Activated naive CD8-positive, alpha-beta T cell treated with anti-CD3 and anti-CD28 coated beads, Interleukin-2, amount 50 U/mL, for 16 hours (primary cell): ENCODE measurements around the gene CDCA8.

Source experiments
- DNase-seq: peaks from one replicate; pipeline ENCODE4 v3.0.0-alpha.2; 2020; ENCODE audit warnings: low read depth, low spot score

CDCA8 gene

DNA sequence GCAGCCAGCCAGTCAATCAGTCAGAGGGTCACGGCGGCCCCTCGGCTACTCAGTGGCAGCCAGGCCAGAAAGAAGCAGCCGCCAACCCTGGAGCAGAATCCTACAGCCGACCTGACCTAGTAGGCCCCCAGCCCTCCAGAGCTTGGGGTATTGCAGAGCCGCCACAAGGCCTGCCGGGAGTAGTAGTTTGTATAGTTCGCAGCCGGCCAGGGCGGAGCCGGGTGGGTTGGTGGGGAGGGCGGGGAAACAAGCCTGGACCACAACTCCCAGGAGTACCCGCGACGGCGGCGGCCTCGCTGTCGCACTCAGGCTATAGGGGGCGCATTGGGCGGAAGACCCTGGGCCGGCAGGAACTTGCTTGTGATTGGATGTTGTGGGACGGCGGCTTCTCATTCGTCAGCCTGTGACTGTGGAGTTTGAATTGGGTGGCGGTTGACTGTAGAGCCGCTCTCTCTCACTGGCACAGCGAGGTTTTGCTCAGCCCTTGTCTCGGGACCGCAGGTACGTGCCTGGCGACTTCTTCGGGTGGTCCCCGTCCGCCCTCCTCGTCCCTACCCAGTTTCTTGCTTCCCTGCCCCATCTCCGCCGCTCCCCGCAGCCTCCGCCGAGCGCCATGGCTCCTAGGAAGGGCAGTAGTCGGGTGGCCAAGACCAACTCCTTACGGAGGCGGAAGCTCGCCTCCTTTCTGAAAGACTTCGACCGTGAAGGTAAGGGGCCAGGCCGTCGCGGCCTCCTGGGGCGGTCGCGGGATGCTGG is at the start of gene CDCA8:
TSS of gene CDCA8 (plus strand) at position 439 of the 756 bp plus-strand sequence. CDS start at position 614, 175 bp downstream.
- peak; percentile 97 for DNase-seq

DNA sequence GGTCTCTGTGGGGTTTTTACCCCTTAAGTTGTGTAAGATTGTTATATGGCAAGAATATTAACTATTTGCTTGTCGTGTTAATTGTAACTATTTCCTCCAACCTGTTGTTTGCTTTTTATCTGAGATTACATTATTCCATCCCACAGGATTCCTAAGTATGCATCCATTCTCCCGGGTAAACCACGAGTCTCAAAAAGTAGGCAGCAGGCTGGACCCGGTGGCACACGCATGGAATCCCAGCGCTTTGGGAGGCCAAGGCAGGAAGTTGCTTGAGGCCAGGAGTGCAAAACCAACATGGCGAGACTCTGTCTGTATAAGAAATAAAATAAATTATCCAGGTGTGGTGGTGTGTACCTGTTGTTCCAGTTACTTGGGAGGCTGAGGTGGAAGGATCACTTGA is 45.0 kb upstream of the CDCA8 start:
- DNase-seq = no peak

DNA sequence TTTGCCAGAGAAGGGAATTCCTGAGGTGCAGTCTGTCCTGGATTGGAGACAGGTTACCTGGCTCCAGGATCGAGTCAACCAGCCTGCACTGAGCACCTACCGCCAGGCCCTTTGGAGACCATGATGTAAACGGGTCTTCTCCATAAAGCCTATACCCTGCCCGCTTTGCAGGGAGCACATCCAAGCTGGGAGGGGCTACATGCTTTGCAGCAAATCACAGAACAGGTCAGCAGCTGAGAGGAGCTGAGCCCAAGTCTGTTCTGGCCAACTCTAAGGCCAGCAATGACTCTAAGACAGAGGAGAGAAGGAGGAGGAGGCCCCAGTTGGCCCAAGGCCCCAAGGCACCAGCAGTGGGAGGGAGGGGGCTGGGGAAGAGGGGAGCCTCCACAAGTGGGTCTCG is 42.1 kb upstream of the CDCA8 start:
- DNase-seq = no peak

DNA sequence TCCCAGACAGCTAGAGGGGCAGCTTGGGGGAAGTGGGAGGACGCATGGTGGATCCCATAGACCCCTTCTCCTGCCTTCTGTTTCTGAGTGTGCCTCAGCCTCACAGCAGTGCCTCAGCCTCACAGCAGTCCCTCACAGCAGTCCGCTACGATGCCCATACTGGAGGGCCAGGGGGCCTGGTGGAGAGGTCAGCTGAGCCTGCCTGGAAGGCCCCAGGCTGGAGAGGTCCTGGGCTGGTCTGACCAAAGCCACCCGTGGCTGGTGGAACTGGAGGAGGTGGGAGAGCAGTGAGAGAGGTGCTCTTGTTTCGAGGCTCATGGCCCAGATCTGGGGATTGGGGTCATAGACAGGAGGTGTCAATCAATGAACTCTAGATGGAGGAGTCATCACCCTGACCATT is 41.6 kb upstream of the CDCA8 start:
- no peak for DNase-seq

DNA sequence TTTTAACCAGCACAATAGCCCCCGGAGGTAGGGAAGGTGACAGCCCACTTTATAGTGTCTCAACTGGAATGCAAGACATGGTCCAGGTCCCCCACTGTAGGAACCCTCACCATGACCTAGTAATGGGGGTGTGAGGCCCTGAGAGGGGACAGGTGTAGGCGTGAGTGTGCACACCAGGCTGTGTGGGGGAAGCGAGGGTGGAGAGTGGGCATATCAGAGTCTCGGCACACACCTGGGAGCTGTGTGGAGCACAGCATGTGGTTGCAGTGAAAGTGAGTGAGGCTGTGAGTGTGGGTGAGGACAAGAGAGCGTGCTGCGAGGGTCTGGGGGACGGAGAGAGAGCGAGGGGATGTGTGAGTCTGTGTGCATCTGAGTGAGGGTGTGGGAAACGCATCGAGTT is 40.5 kb upstream of the CDCA8 start:
- no peak for DNase-seq

GRCh38 chr1:37652976-37653375 is 39.3 kb upstream of the CDCA8 start:
- no peak for DNase-seq

- no peak for DNase-seq
Observed at GRCh38 chr1:37653906-37654305, 38.4 kb upstream of the CDCA8 start.

DNA sequence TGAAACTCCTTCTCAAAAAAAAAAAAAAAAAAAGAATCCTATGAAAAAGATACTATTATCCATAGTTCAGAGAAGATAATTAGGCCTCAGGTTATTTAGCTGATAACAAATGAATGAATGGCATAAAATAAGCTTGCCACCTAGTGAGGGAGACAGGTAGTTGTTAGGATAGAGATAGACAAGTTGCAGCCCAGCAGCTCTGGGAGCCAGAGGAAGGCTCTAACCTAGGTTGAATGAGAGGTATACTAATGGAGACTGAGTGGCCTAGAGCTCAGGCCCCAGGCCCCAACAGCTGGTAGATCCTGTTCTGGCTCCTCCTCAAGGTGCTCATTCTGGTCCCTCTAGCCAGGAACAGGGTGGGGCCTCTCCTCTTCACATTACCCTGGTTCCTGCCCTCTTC is 37.0 kb upstream of the CDCA8 start:
- no peak for DNase-seq

DNA sequence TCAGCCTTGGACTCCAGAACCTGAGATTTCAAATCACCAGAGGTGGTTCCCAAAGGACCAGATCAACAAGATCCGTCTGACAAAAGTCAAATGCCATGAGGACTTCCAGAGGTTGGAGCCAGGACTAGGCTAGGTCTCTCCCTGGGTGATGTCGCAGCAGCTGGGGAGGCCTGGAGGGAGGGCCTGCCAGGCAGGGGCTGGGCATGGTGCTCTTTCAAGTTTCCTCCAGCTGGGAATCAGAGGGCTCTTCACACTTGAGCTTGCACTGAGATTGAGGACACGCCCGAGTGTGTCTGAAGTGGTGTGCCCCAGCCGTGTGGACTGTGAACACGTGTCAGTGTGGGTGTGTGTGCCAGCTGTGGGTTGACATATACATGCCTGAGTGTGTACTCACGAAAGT is 36.3 kb upstream of the CDCA8 start:
- DNase-seq = no peak

- no peak for DNase-seq
Observed at GRCh38 chr1:37656881-37657280, 35.4 kb upstream of the CDCA8 start.

DNA sequence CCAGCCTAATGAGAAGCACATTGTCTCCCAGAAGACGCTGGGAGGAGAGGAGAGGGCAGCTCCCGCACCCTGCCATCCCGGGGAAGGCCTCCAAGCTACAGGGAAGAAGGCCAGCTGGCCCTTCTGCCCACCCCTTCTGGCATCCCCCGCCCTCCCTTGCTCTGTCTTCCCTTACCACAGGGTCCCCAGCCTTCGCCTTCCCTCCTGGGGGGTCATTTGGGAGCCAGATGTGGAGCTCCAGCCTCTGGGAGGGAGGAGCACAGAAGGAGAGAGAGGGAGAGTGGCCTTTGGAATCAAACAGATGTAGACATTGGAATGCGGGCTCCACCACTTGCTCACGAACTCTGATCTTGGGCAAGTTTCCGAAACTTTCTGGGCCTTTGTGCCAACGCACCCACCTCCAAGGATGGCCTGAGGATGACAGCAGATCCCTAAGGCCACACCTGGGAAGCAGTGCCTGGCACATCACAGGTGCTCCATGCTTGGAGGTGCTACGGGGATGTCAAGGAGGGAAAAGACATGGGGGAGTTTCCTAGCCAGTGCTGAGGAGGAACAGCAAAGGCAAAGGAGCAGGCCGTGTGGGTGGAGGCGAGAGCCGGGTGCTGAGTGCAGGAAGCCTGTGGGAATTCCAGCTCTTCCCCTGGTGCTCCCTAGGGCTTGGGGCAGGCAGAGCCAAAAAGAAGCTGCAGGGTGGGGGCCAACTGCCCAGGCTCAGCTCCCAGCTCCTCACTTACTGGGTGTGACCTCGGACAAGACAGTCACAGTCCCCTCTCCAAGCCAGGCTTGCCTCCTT is 34.5 kb upstream of the CDCA8 start:
- no peak for DNase-seq

GRCh38 chr1:37658486-37658885 is 33.8 kb upstream of the CDCA8 start:
- no peak for DNase-seq

DNA sequence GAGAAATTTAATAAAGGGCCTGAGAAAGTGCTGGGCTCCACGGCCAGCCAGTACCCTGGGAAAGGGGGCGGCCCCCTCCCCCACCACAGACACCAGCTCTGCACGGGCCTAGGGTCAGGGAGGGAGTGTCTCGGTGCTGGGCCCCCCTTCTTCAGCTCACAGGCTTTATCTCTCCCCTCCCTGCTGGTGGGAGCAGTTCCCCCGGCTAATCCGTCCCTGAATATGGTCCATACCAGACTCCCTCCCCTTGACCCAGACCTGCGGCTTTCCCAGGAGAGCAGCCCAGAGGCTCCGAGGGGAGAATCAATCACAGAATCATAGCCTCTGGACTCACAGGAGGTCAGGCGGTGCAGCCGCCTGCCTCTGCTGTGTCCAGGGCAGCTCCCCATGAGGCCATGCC is 31.7 kb upstream of the CDCA8 start:
- DNase-seq = no peak

DNA sequence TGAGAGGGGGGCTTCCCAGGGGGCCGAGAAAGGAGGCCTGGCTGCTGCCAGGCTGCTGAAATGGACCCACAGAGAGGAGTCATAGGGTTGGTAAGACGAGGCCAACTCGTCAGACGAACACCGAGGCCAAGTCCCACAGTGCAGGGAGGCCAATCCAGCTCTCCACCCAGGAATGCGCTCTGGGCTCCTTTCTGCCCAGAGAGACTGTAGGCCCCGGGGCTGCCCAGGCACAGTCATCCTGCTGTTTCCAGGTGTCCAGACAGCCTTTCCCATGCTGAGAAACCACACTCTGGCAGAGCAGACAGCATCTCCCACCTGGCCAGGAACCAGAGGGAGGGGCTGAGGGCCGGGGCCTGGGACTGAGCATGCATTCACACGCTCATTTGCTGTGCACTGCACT is 30.9 kb upstream of the CDCA8 start:
- DNase-seq = no peak

GRCh38 chr1:37662031-37662755 is 30.1 kb upstream of the CDCA8 start:
- no peak for DNase-seq

DNA sequence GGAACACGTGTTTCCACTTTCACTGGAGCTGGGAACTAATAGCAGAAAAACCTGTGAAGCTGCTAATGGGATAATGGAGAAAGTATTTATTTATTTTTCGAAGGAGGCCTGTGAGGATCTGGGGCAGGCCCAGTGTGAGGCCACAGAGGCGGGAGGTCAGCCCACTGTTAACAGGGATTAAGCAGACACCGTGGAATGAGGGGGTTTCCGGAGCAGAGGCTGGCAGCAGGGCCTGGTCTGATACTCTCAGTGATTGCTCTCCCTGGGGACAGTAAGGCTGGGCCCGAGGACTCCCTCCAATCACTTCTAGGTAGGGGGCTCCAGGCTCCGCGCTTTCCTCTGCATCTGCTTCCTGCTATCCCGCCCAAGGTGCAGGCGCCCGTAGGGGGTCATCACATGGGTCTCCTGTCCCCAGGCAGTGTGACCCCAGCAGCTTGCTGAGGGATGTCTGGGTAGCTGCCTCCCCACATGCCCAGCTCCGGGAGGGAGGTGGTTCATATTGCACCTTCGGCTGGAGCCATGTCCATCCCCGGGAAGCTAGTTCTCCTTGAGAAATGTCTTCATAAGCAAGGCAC is 28.8 kb upstream of the CDCA8 start:
- no peak for DNase-seq

GRCh38 chr1:37666241-37666867 is 26.0 kb upstream of the CDCA8 start:
- DNase-seq = no peak

- no peak for DNase-seq
Observed at GRCh38 chr1:37667023-37667671, 25.2 kb upstream of the CDCA8 start.

GRCh38 chr1:37670133-37670532 is 22.2 kb upstream of the CDCA8 start:
- no peak for DNase-seq

DNA sequence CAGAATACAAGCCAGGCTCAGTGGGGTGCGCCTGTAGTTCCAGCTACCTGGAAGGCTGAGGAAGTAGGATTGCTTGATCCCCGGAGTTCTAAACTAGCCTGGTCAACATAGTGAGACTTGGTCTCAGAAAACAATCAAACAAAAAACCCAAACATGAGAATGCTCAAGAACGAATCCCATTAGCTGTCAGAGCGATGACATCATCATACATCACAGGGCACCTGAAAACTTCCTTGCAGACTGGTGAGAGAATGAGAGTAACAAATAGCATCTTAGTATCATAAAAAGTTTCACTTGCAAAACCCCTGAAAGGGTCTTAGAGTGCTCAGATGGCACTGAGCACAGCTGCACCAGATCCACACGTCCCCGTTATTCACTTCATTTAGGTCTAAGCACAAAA is 21.1 kb upstream of the CDCA8 start:
- no peak for DNase-seq
